ENCODE measurements around the gene BCLAF1. TPM values are rescaled to one million over a fixed set of nuclear protein-coding genes. Genes with fewer than 3 reads are reported as not detected.

BCLAF1 gene
- total and polyA plus RNA-seq, 4 donors: 23.2 to 326 (median 68.5) TPM

DNA sequence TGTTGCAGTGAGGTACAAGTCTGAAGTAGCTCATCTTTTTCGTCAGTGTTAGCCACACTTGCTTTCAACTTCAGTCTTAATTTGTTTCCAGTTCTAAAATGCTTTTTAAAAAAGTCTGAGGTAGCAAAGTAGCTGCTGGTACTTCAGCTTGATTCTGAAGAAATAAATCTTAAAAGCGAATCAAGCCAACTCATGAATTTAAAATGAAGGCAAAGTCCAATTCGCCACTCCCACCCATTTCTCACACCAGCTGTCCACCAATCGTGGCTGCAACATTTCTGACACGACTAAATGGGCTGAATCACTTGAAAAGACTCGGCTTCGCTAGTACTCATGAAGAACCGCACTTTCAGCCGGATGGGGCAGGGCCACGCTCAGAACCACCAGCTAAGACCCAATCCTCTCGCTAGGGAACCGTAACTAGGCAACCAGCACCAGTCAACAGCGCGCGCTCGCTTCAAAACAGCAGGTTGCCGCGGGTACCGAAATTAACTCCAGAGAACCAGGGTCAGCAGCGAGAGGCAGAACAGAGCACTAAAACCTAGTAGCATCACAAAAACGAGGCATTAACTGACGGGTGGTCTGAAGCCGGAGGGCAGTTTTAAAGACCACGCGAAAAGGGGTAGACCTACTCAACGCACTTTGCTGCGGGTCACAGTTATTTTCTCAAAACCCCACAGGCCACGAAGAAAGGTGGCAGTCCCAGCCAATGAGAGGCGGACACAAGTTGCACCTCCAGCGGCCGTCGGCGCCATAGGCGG is 900 bp downstream of the BCLAF1 start:
- no peaks in the 10 kb centered on the region for H3K9me3 ChIP-seq (ENCODE audit: control insufficient read depth in 4 of 4, insufficient read depth in 3 of 4, low read length in 3 of 4)
- H3K4me3 ChIP-seq: peak overlapping the region; percentile 88
- WGBS, 2 donors: 0 to 1% methylated on average over 34 of the region's 34 CpGs
- peaks cover 0 to 43% (median 14%) of the 10 kb centered on the region in 5 donors for H3K4me1 ChIP-seq (ENCODE audit: control insufficient read depth in 5 of 5, insufficient read depth in 5 of 5, low read length in 5 of 5)
- H3K9ac ChIP-seq (ENCODE audit: insufficient read depth in 1 of 2, low read length in 2 of 2): peak overlapping the region; percentile 96 to 100
- ATAC-seq (ENCODE audit: insufficient read depth, low FRiP score) (peak; percentile 59), DNase-seq (peak; percentile 76 to 88 (median 84))
- H3K36me3 ChIP-seq (ENCODE audit: control insufficient read depth in 4 of 4, insufficient read depth in 4 of 4, low read length in 4 of 4): peaks cover 0 to 3% (median 0%) of the 10 kb centered on the region in 4 donors
- H3K27ac ChIP-seq (ENCODE audit: low read depth in 1 of 2, low read length in 1 of 2): peak overlapping the region; percentile 100
- TF ChIP-seq, protein P1, sequence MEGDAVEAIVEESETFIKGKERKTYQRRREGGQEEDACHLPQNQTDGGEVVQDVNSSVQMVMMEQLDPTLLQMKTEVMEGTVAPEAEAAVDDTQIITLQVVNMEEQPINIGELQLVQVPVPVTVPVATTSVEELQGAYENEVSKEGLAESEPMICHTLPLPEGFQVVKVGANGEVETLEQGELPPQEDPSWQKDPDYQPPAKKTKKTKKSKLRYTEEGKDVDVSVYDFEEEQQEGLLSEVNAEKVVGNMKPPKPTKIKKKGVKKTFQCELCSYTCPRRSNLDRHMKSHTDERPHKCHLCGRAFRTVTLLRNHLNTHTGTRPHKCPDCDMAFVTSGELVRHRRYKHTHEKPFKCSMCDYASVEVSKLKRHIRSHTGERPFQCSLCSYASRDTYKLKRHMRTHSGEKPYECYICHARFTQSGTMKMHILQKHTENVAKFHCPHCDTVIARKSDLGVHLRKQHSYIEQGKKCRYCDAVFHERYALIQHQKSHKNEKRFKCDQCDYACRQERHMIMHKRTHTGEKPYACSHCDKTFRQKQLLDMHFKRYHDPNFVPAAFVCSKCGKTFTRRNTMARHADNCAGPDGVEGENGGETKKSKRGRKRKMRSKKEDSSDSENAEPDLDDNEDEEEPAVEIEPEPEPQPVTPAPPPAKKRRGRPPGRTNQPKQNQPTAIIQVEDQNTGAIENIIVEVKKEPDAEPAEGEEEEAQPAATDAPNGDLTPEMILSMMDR (IDR thresholded peaks at IDR 0.05; ENCODE audit: control extremely low read depth, extremely low read depth): no peak
- no peaks in the 10 kb centered on the region for H3K27me3 ChIP-seq (ENCODE audit: control insufficient read depth in 3 of 3, insufficient read depth in 3 of 3, low read length in 2 of 3)

DNA sequence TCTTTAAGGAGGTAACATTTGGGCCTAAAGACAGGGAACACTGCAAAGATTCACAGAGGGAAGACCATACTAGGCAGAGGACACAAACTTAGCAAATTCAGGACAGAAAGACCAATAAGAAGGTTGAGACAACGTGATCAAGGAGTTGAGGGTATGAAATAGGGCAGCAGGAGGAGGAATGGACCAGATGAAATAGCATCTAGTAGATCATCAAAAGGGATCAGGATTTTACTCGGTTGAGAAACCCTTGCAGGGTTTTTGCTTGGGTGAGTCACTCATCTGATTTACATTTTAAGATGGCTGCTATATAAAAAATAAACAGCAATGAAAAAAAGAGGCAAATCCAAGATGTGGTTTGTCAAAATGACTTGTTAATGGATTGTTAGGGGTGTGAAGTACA is 4.7 kb downstream of the BCLAF1 start:
- H3K27me3 ChIP-seq (ENCODE audit: control insufficient read depth in 3 of 3, insufficient read depth in 3 of 3, low read length in 2 of 3): no peaks in the 10 kb centered on the region
- no peak overlapping the region for H3K9ac ChIP-seq (ENCODE audit: insufficient read depth in 1 of 2, low read length in 2 of 2)
- no peaks in the 10 kb centered on the region for H3K9me3 ChIP-seq (ENCODE audit: control insufficient read depth in 4 of 4, insufficient read depth in 3 of 4, low read length in 3 of 4)
- no peak overlapping the region for H3K27ac ChIP-seq (ENCODE audit: low read depth in 1 of 2, low read length in 1 of 2)
- peaks cover 1 to 10% (median 6%) of the 10 kb centered on the region in 4 donors for H3K36me3 ChIP-seq (ENCODE audit: control insufficient read depth in 4 of 4, insufficient read depth in 4 of 4, low read length in 4 of 4)
- WGBS, 2 donors: 22 to 41% methylated on average over 2 of the region's 2 CpGs
- H3K4me1 ChIP-seq (ENCODE audit: control insufficient read depth in 5 of 5, insufficient read depth in 5 of 5, low read length in 5 of 5): peaks cover 0 to 30% (median 13%) of the 10 kb centered on the region in 5 donors
- TF ChIP-seq, protein P1 (IDR thresholded peaks at IDR 0.05; ENCODE audit: control extremely low read depth, extremely low read depth): no peak
- no peak for DNase-seq
- no peak overlapping the region for H3K4me3 ChIP-seq
- no peak for ATAC-seq (ENCODE audit: insufficient read depth, low FRiP score)

DNA sequence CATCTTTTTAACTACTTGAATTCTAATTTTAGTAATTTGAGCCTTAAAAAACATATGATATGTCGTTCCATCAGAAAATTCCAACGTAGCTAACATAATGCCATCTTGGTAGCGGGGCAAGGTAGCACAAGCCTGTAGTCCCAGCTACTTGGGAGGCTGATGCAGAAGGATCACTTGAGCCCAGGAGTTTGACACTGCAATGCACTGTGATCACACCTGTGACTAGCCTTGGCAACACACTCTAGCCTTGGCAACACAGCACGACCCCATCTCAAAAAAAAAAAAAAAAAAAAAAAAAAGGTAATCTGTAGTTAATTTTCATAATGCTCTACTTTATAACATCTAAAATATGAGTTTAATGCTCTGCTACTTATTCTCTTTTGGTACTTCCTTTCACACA is 6.7 kb downstream of the BCLAF1 start:
- peaks cover 1 to 10% (median 6%) of the 10 kb centered on the region in 4 donors for H3K36me3 ChIP-seq (ENCODE audit: control insufficient read depth in 4 of 4, insufficient read depth in 4 of 4, low read length in 4 of 4)
- DNase-seq: no peak
- no peak overlapping the region for H3K4me3 ChIP-seq
- WGBS, 2 donors: 64 to 65% methylated on average over 4 of the region's 4 CpGs
- peak overlapping the region in 1 of 2 donors; percentile 40 for H3K27ac ChIP-seq (ENCODE audit: low read depth in 1 of 2, low read length in 1 of 2)
- TF ChIP-seq, protein P1 (IDR thresholded peaks at IDR 0.05; ENCODE audit: control extremely low read depth, extremely low read depth): no peak
- H3K9ac ChIP-seq (ENCODE audit: insufficient read depth in 1 of 2, low read length in 2 of 2): no peak overlapping the region
- no peaks in the 10 kb centered on the region for H3K9me3 ChIP-seq (ENCODE audit: control insufficient read depth in 4 of 4, insufficient read depth in 3 of 4, low read length in 3 of 4)
- no peak for ATAC-seq (ENCODE audit: insufficient read depth, low FRiP score)
- H3K27me3 ChIP-seq (ENCODE audit: control insufficient read depth in 3 of 3, insufficient read depth in 3 of 3, low read length in 2 of 3): no peaks in the 10 kb centered on the region
- peaks cover 0 to 26% (median 12%) of the 10 kb centered on the region in 5 donors for H3K4me1 ChIP-seq (ENCODE audit: control insufficient read depth in 5 of 5, insufficient read depth in 5 of 5, low read length in 5 of 5)

Data from lung (tissue), 12 donors.